ENCODE results near the gene SORCS2.

- TF ChIP-seq CTCF (IDR thresholded peaks at IDR 0.05) (no peak), EZH2 (IDR thresholded peaks at IDR 0.05) (no peak), EZH2phosphoT487 (IDR thresholded peaks at IDR 0.05) (no peak)
Measured at GRCh38 chr4:7777871-7778509, 585.7 kb downstream of the SORCS2 start.

Data from neural progenitor cell (in vitro differentiated cells).